ENCODE measurements around the gene MFAP3L. TPM values are rescaled to one million over a fixed set of nuclear protein-coding genes. Genes with fewer than 3 reads are reported as not detected.
"Not testable (repeated sequence)": the region's sequence is repeated elsewhere in the genome, so short reads cannot be mapped to it uniquely, and the experiment has no call there.

Gene MFAP3L
- total RNA-seq, 1 donor from 2014 or later = 3.6 TPM

GRCh38 chr4:169987327-169988228 lies 38.6 kb downstream of the MFAP3L start:
- DNase-seq (ENCODE audit: low spot score) = no peak

DNA sequence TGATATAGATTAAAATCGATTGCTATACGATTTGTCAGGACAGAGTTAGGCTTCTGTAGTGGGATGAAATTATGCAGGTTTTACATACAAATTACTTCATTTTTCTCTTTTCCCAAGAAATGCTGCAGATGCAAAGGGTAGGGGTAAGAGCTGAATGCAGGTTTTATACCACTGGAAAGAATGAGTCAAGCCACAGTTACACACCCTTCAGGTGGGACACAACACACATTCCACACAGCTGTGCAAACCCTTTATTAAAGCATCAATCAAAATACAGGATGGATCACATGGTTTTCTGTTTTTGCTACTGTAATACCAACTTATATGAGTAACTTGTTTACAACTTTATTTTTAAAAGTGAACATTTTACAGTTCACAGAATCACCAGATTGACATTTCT lies 39.8 kb downstream of the MFAP3L start:
- no peak for DNase-seq (ENCODE audit: low spot score)

GRCh38 chr4:169985881-169986280 lies 40.3 kb downstream of the MFAP3L start:
- DNase-seq (ENCODE audit: low spot score) = no peak

- no peak for DNase-seq (ENCODE audit: low spot score)
Measured at GRCh38 chr4:169984745-169985144, 41.5 kb downstream of the MFAP3L start.

DNA sequence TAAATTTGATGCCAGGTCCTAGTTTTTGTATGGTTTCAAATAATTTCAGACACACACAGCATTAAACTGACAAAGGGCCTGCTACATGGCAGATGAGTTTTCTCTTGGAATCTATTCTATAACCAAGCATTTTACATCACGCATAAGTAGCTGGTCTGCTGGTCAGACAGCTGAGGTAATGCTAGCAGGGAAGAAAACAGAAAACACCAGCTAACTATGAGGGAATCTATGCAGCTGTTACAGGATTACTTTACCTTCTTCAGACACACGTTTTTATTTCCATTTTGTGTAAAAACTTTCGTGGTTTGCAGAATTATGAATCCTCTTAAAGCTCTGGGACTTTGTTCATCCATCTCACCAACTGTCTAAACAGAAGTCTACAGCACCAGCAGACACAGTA lies 42.0 kb downstream of the MFAP3L start:
- no peak for DNase-seq (ENCODE audit: low spot score)

DNA sequence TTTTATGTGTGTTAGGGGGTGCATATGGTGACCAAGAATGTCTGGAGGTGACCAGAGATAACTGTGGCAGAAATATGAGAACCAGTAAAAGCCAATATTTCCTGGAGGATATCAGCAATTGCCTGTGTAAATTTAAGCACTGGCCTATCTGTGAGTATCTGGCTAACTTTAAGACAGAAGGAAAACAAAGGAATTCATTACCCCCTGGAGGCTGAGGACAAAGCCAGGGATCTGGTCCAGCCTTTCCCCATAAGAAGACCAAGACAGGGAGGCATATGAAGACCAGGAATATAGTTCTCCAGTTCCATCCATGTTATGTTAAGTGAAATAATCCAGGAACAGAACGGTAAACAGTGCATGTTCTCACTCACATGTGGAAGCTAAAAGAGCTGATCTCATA lies 49.2 kb downstream of the MFAP3L start:
- no peak for DNase-seq (ENCODE audit: low spot score)

DNA sequence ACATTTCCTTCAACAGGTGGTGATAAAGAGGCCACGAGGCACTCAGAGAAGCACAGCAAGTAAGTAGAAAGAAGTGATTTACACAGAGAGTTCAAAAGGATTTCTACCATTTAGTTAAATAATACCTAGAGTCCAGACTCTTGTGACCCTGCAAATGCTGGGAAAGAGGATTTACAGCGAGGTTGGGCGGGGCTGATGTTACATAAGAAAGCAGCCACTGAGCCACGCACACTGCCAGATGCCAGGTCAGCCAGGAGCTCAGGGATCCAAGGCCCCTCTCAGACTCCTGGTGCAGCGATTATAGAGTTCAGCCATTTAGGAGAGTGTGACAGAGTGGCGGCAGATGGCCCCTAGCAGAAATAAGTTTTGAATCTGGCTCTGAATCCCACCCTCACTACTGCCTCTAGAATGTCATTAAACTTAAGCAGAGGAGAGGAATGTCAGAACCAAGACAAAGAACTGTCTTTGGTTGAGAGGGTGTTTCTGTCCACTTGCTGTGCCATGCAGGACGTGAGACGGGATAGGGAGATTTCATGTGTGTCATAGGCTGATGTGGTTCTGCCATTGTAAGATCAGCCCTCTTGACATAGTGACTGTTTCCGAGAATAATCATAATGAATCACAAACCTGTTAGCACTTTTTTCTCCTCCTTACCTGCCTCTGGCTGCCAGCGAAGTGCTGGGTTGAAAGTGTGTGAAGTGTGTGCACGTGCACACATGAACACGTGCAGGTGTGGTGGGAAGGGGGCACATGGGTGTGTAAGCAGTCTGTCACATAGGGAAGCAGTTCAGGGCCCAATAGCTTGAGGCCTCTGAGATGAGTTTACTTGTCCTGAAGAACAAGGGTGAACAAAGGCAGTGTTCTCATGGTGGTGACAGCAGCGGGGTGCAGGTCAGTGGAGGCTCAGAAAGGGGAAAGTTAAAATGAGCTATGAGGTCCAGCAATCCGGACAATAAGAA lies 50.1 kb downstream of the MFAP3L start:
- DNase-seq (ENCODE audit: low spot score) = no peak

DNA sequence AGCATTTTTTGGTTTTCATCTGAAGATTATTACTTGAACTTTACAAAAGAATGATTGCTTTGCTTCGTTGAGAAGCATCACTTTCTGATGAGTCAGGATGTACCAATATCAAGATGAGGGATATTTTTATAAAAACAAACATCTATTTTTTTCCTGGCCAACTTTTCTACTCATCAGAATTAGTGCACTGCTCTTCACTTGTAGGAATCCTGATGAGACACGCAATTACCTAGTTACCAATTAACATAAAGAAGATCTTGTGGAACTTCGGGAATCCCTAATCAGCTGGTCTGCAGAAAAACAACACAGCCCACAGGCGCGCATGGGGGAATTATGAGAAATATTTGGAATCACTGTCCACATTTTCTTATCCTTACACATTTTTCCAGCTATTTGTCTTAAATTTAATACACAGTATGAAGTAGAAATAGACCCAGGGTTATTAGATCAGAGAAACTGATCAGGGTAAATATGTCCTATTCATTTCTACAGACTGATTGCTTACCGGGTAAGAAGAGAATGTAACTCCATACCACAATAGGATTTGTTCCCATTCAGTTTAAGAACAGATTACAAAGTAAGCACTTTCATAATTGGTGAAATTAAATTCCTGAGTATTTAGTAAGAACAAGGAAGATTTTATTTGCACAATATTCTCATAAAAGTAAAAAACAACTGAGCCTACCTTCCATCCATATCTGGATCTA lies 50.9 kb downstream of the MFAP3L start:
- no peak for DNase-seq (ENCODE audit: low spot score)

- no peak for DNase-seq (ENCODE audit: low spot score)
Measured at GRCh38 chr4:169971456-169972015, 54.7 kb downstream of the MFAP3L start.

- DNase-seq (ENCODE audit: low spot score) = no peak
Measured at GRCh38 chr4:169968999-169969398, 57.2 kb downstream of the MFAP3L start.

- DNase-seq (ENCODE audit: low spot score) = no peak
Measured at GRCh38 chr4:169963998-169964397, 62.2 kb downstream of the MFAP3L start.

- no peak for DNase-seq (ENCODE audit: low spot score)
Measured at GRCh38 chr4:169959254-169959653, 66.9 kb downstream of the MFAP3L start.

GRCh38 chr4:169958629-169959028 lies 67.6 kb downstream of the MFAP3L start:
- no peak for DNase-seq (ENCODE audit: low spot score)

GRCh38 chr4:169957785-169958184 lies 68.4 kb downstream of the MFAP3L start:
- DNase-seq (ENCODE audit: low spot score) = no peak

DNA sequence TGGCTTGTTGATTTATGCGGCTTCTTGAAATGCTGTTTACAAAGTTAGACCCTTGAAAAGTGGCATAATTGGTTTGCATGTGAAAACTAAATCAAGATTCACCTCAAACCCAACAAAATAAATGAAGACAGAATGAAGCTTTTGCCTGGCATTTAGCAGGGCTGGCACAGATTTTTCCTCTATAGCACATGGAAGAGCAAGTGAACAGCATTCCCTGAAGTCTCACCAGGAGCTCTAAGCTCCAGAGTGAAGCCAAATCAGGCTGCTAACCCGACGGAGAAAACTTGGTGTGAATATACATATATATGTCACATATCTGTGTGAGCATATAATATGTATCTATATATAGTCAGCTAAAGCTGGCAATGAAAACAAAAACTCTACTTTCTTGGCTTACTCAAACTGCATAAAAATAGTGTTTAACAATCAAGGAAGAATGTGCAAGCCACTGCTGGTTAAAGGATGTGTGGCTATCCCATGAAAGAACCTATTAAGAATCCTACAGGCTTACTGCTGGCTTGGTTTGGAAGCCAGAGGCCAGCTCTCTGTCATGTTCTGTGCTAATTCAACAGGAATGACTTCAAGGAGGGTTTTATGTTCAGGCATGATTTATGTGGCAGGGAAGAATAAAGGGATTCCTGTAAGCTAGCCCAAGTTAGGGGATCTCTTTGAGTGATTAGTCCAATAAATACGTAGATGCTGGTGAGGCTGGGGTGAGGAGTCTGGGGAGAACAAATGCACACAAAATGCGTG lies 69.9 kb downstream of the MFAP3L start:
- DNase-seq (ENCODE audit: low spot score) = no peak

- DNase-seq (ENCODE audit: low spot score) = no peak
Measured at GRCh38 chr4:169955521-169955920, 70.7 kb downstream of the MFAP3L start.

DNA sequence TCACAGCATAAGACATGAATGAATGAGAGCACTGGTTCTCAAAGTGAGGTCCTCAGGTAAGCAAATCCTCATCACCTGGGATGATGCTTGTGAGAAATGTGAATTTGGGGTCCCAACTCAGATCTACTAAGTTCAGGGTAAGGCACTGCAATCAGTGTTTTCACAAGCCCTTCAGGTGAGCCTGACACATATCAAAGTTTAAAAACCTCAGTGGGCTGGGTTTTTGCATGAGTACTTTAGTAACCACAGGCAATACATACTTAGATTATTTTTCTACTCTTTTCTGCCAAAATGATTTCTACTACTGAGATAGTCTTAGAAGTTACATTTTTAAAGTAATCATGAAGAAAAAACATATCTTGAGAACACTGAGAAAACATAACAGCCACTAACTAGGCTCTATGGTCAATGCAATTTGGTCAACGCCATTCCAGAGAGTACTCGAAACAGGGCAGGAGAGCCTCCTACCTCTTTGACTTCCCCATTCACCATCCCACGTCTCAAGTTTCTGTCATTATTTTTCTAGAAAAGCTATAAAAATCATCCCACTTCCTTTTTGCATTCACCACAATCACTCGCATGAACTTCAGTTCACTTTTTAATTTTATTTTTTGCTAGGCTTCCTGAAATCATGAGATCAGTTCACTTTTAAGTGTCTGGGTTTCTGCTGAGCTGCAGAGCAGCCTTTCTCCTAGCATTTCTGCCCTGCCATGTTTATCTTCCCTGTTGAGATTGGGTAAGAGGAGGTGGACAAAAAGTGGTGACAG lies 73.8 kb downstream of the MFAP3L start:
- DNase-seq (ENCODE audit: low spot score) = no peak

DNA sequence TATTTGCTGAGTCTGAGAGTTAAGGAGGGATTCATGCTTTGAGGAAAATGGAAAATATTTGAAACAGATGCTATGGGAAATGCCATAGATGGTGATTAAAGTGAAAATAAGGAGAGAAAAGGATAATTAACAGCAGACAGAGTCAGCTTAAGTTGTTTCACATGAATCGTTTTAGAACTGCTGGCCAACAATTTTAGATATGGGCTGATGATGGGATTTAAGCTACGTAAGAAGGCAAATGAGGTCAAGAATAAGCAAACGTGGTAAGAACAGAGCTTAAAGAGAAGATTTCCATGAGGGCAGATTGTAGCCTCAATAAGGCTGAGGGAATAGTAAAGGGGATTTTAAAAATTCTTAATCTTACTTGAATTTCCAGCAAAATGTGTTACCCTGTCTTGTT lies 77.9 kb downstream of the MFAP3L start:
- no peak for DNase-seq (ENCODE audit: low spot score)

DNA sequence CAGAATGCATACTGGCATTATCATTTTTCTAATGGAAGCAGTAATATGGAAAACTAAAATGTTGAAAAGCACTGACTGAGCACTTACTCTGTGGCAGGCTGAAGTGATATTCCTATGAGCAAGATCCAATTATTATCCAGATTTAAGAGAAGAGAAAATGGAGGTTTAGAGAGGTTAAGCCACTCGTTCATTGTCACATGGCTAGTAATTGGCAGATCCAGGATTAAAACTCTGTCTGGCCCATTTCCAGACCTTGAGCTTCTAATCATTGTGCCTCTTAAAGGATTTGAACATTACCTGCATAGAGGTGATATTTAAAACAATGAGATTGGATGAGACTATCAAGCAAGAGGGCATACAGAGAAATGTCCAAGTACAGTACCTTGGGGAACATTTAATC lies 80.6 kb downstream of the MFAP3L start:
- no peak for DNase-seq (ENCODE audit: low spot score)

DNA sequence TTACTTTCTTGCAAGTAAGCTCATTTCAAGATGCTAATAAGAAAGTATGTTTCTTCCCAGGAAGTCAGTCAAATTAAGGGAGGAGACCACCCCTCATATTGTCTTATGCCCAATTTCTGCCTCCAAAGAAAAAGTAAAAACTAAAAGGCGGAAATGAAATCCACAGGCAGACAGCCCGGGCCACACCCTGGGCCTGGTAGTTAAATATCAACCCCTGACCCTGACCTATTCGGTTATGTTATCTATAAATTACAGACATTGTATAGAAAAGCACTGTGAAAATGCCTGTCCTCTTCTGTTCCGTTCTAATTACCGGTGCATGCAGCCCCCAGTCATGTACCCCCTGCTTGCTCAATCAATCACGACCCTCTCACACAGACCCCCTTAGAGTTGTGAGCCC lies 82.6 kb downstream of the MFAP3L start:
- not testable (repeated sequence) for DNase-seq (ENCODE audit: low spot score)

Data from mesenteric fat pad (tissue), 1 donor.